ENCODE data around the gene ULK4.

- TF ChIP-seq CTCF (conservative IDR thresholded peaks at IDR 0.05; ENCODE audit: low read length) (no peak), EZH2phosphoT487 (IDR thresholded peaks at IDR 0.05; ENCODE audit: borderline replicate concordance) (no peak)
Measured at GRCh38 chr3:41602121-41602520, 359.8 kb downstream of the ULK4 start.
